Transverse colon (tissue), 4 donors: ENCODE data around the gene GLRX3. TPM values are rescaled to one million over a fixed set of nuclear protein-coding genes. Genes with fewer than 3 reads are reported as not detected.
"Not testable (repeated sequence)": the region's sequence is repeated elsewhere in the genome, so short reads cannot be mapped to it uniquely, and the experiment has no call there.

ENCODE experiments used
- DNase-seq: peaks from one replicate; pipeline ENCODE4 v3.0.0-alpha.2; 2019
- H3K27ac ChIP-seq, 4 donors: fragments of 200-600 bp; sonication (generic); 2 replicates each; pipeline ENCODE4 v1.5.1; 2016 to 2018; ENCODE audit warnings: inconsistent platforms in 4 of 4
- H3K27me3 ChIP-seq: fragments of 200-600 bp; sonication (generic); 2 replicates; pipeline ENCODE4 v1.5.1; 2017; ENCODE audit warnings: inconsistent platforms
- H3K36me3 ChIP-seq, 4 donors: fragments of 200-600 bp; sonication (generic); 2 replicates each; pipeline ENCODE4 v1.5.1; 2017 to 2019; ENCODE audit warnings: inconsistent platforms in 4 of 4
- H3K4me1 ChIP-seq, 4 donors: fragments of 200-600 bp; sonication (generic); 2 replicates each; pipeline ENCODE4 v1.5.1; 2017 to 2020; ENCODE audit warnings: inconsistent platforms in 4 of 4
- H3K4me3 ChIP-seq, 4 donors: fragments of 200-600 bp; sonication (generic); 1 replicate in 1 of 4; 2 replicates in 3 of 4; pipeline versions ENCODE4 v1.5.1 to v1.6.1; 2017 to 2019; ENCODE audit warnings: inconsistent platforms in 4 of 4
- H3K9me3 ChIP-seq, 2 donors: fragments of 200-600 bp; sonication (generic); 2 replicates each; pipeline ENCODE4 v1.5.1; 2017 to 2019; ENCODE audit warnings: inconsistent platforms in 2 of 2
- EP300 ChIP-seq: sonication (generic); formaldehyde crosslinking; IDR thresholded peaks from one replicate; pipeline ENCODE4 v1.6.1; 2017; ENCODE audit warnings: antibody characterized with exemption, low read depth
- POLR2A ChIP-seq: fragments of 450-650 bp; IDR thresholded peaks from one replicate; pipeline ENCODE4 v1.6.1; 2016; ENCODE audit warnings: antibody characterized with exemption, mild to moderate bottlenecking, moderate library complexity
- POLR2AphosphoS5 ChIP-seq, 3 donors: sonication (generic); formaldehyde crosslinking; IDR thresholded peaks; one replicate each; pipeline ENCODE4 v1.6.1; 2016; ENCODE audit warnings: antibody characterized with exemption in 3 of 3
- WGBS, 2 donors: methylation state at CpG; one replicate each; pipeline ENCODE4 v1.1.5; 2018; ENCODE audit warnings: low coverage in 1 of 2; 5-methylcytosine and 5-hydroxymethylcytosine counted together
- in situ Hi-C, 4 donors: fragments of 200-750 bp; cut with MboI; loops; one replicate each; pipeline versions ENCODE4 v1.15.0 to v1.15.1; 2017; ENCODE audit warnings: low sequenced_read_pairs in 3 of 4, low pct_ligation_motif_present in 1 of 4, low pct_unique_long_range_greater_than_20kb in 1 of 4
- intact Hi-C: fragments of 100-400 bp; cut with DNase I; formaldehyde crosslinking; loops from one replicate; pipeline ENCODE4 v1.15.1; 2023; ENCODE audit warnings: low total_unique reads
- total RNA-seq, 4 donors: library from RNA; depleted of rRNA; stranded (reverse); fragments of >200 nt; gene quantifications; one replicate each; pipeline ENCODE4 v1.1.0, GENCODE V29; 2016
- TF ChIP-seq, protein P1 (sequence below), 5 experiments: fragments of 200-600 bp in 3 of 5; fragments of 450-650 bp in 2 of 5; sonication (generic) in 3 of 5; IDR thresholded peaks; 1 replicate in 2 of 5; 2 replicates in 3 of 5; pipeline ENCODE4 v1.5.1; 2016 to 2017; ENCODE audit warnings: antibody characterized with exemption in 5 of 5, inconsistent platforms in 3 of 5, mild to moderate bottlenecking in 2 of 5, moderate library complexity in 1 of 5

The GLRX3 gene
- total RNA-seq, 4 donors from 2014 or later: 32.7 to 38.2 (median 34.3) TPM

DNA sequence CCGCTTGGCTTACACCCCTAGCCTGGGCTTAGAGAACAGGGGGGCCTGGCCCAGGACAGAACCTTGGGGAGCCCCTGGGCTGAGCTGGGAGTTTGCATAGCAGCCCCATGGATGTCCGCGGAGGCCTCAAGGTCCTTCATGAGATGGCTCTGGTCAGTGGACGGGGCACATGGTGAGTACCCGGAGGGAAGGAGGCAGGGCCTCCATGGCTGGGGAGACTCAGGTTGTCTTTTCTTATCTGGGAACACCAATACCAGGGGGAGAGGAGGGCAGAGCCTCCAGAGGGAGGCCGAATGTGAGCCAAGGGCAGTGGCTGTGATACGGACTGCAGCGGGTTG lies 64.8 kb downstream of the GLRX3 start:
- WGBS, 2 donors: 73 to 84% methylated on average over 3 to 7 of the region's 8 CpGs
- H3K27me3 ChIP-seq: peaks cover 7% of the 10 kb centered on the region
- no peak for DNase-seq
- TF ChIP-seq EP300: no peak
- no peak for TF ChIP-seq POLR2AphosphoS5 (IDR thresholded peaks at IDR 0.05)
- TF ChIP-seq, protein P1, sequence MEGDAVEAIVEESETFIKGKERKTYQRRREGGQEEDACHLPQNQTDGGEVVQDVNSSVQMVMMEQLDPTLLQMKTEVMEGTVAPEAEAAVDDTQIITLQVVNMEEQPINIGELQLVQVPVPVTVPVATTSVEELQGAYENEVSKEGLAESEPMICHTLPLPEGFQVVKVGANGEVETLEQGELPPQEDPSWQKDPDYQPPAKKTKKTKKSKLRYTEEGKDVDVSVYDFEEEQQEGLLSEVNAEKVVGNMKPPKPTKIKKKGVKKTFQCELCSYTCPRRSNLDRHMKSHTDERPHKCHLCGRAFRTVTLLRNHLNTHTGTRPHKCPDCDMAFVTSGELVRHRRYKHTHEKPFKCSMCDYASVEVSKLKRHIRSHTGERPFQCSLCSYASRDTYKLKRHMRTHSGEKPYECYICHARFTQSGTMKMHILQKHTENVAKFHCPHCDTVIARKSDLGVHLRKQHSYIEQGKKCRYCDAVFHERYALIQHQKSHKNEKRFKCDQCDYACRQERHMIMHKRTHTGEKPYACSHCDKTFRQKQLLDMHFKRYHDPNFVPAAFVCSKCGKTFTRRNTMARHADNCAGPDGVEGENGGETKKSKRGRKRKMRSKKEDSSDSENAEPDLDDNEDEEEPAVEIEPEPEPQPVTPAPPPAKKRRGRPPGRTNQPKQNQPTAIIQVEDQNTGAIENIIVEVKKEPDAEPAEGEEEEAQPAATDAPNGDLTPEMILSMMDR (IDR thresholded peaks at IDR 0.05): no peak
- no peak for TF ChIP-seq POLR2A
- in situ Hi-C loops: loop anchor here in 1 of 4 donors (25.0 kb wide), 1 partner anchor 111 kb away; no protein-coding TSS in a partner anchor
- no peaks in the 10 kb centered on the region for H3K9me3 ChIP-seq
- no peaks in the 10 kb centered on the region for H3K36me3 ChIP-seq
- no peak overlapping the region for H3K4me3 ChIP-seq
- H3K4me1 ChIP-seq: no peaks in the 10 kb centered on the region
- intact Hi-C loops: no loop called here
- no peak overlapping the region for H3K27ac ChIP-seq

DNA sequence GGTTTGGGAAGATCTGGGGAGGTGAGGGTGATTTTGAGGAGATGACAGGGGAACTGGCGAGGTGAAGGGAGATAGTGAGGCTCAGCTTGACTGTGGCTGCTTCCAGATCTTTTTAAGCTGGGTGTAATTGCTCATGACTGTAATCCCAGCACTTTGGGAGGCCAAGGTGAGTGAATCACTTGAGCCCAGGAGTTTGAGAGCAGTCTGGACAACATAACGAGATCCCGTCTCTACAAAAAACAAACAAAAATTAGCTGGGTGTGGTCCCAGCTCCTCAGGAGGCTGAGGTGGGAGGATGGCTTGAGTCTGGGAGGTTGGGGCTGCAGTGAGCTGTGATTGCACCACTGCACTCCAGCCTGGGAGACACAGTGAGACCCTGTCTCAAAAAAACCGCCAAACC lies 66.0 kb downstream of the GLRX3 start:
- DNase-seq, intact Hi-C loops, H3K9me3 ChIP-seq, H3K4me1 ChIP-seq, H3K36me3 ChIP-seq, H3K27me3 ChIP-seq, H3K4me3 ChIP-seq, H3K27ac ChIP-seq: not testable (repeated sequence)
- in situ Hi-C loops: loop anchor here in 1 of 4 donors (25.0 kb wide), 1 partner anchor 110 kb away; no protein-coding TSS in a partner anchor
- WGBS, 2 donors: 20 to 40% methylated on average over 4 of the region's 4 CpGs

- TF ChIP-seq, protein P1 (IDR thresholded peaks at IDR 0.05): no peak
- TF ChIP-seq POLR2A (no peak), EP300 (no peak), POLR2AphosphoS5 (IDR thresholded peaks at IDR 0.05) (no peak)
- WGBS, 2 donors: 46 to 90% methylated on average over 4 to 25 of the region's 29 CpGs
- Histone ChIP-seq H3K36me3 (no peaks in the 10 kb centered on the region), H3K4me1 (no peaks in the 10 kb centered on the region), H3K4me3 (no peak overlapping the region), H3K27me3 (peaks cover 7% of the 10 kb centered on the region), H3K9me3 (no peaks in the 10 kb centered on the region), H3K27ac (no peak overlapping the region)
- no peak for DNase-seq
- intact Hi-C loops (no loop called here), in situ Hi-C loops (loop anchor here in 1 of 4 donors (25.0 kb wide), 1 partner anchor 109 kb away; no protein-coding TSS in a partner anchor)
These were observed 66.9 kb downstream of the GLRX3 start for GRCh38 chr10:130202984-130203621.

- in situ Hi-C loops (loop anchor here in 1 of 4 donors (25.0 kb wide), 1 partner anchor 109 kb away; no protein-coding TSS in a partner anchor), intact Hi-C loops (no loop called here)
- H3K4me3 ChIP-seq: no peak overlapping the region
- WGBS, 2 donors: 38 to 40% methylated on average over 1 to 6 of the region's 18 CpGs
- H3K27me3 ChIP-seq: peaks cover 7% of the 10 kb centered on the region
- no peak for DNase-seq
- H3K9me3 ChIP-seq: no peaks in the 10 kb centered on the region
- no peaks in the 10 kb centered on the region for H3K36me3 ChIP-seq
- no peak overlapping the region for H3K27ac ChIP-seq
- H3K4me1 ChIP-seq: no peaks in the 10 kb centered on the region
- TF ChIP-seq POLR2A (no peak), EP300 (no peak), POLR2AphosphoS5 (IDR thresholded peaks at IDR 0.05) (no peak)
- TF ChIP-seq, protein P1 (IDR thresholded peaks at IDR 0.05): no peak
These were observed 67.4 kb downstream of the GLRX3 start for GRCh38 chr10:130203626-130204025.
